Natural killer cell (primary cell): ENCODE results near the gene HOXA7. TPM values are rescaled to one million over a fixed set of nuclear protein-coding genes. Genes with fewer than 3 reads are reported as not detected.

Experiments used
- ATAC-seq, 3 donors: fragments of 150-1000 bp in 2 of 3; fragments of 200-7000 bp in 1 of 3; cut with Tn5 transposase; 1 replicate in 1 of 3; 2 replicates in 2 of 3; pipeline ENCODE4 v1.10.0; 2021; ENCODE audit warnings: mild to moderate bottlenecking in 2 of 3, moderate library complexity in 2 of 3
- DNase-seq, 2 donors: peaks; one replicate each; pipeline versions ENCODE4 v3.0.0 to v3.0.0-alpha.2; 2013 to 2021; ENCODE audit warnings: mixed read lengths in 1 of 2
- H3K27ac ChIP-seq: one replicate; pipeline ENCODE4 v1.5.1; 2013; ENCODE audit warnings: mild to moderate bottlenecking, low read length
- H3K27me3 ChIP-seq: one replicate; pipeline ENCODE4 v1.6.1; 2013; ENCODE audit warnings: low read length; ENCODE audit not compliant: control insufficient read depth, insufficient read depth
- H3K36me3 ChIP-seq: one replicate; pipeline ENCODE4 v1.6.1; 2013; ENCODE audit warnings: low read length; ENCODE audit not compliant: control insufficient read depth, insufficient read depth
- H3K4me1 ChIP-seq: one replicate; pipeline ENCODE4 v1.6.1; 2013; ENCODE audit warnings: low read length; ENCODE audit not compliant: control insufficient read depth, insufficient read depth
- H3K4me3 ChIP-seq: one replicate; pipeline ENCODE4 v1.5.1; 2013; ENCODE audit warnings: low read length
- H3K9me3 ChIP-seq: one replicate; pipeline ENCODE4 v1.6.1; 2013; ENCODE audit warnings: low read length; ENCODE audit not compliant: control insufficient read depth, insufficient read depth
- H3K27ac Mint-ChIP-seq, 2 donors: one replicate each; pipeline ENCODE4 v1.8.0; 2022; ENCODE audit warnings: mild to moderate bottlenecking in 2 of 2, mixed read lengths in 2 of 2, moderate library complexity in 1 of 2
- H3K27me3 Mint-ChIP-seq, 2 donors: one replicate each; pipeline ENCODE4 v1.8.0; 2022; ENCODE audit warnings: low read depth in 2 of 2, mixed read lengths in 2 of 2
- H3K36me3 Mint-ChIP-seq: one replicate; pipeline ENCODE4 v1.8.0; 2022; ENCODE audit warnings: mixed read lengths
- H3K4me1 Mint-ChIP-seq, 2 donors: one replicate each; pipeline ENCODE4 v1.8.0; 2022; ENCODE audit warnings: mixed read lengths in 2 of 2
- H3K4me3 Mint-ChIP-seq: one replicate; pipeline ENCODE4 v1.8.0; 2022; ENCODE audit warnings: mild to moderate bottlenecking, moderate library complexity, mixed read lengths
- H3K9me3 Mint-ChIP-seq, 2 donors: one replicate each; pipeline ENCODE4 v1.8.0; 2022; ENCODE audit warnings: mixed read lengths in 2 of 2
- WGBS: methylation state at CpG from one replicate; pipeline ENCODE4 v1.1.7; 2013; ENCODE audit warnings: missing lambda C conversion rate; ENCODE audit not compliant: insufficient coverage; 5-methylcytosine and 5-hydroxymethylcytosine counted together
- intact Hi-C: fragments of 100-400 bp; cut with micrococcal nuclease; formaldehyde crosslinking; loops from one replicate; pipeline ENCODE4 v1.14.2; 2022
- total RNA-seq, 4 donors: library from RNA; stranded (reverse); fragments of 120-200 nt in 1 of 4; gene quantifications; one replicate each; pipeline versions ENCODE4 v1.2.3 to v1.2.4, GENCODE V29; 2013 to 2022
- TF ChIP-seq, protein P1 (sequence below): fragments of 200-600 bp; IDR thresholded peaks from one replicate; pipeline ENCODE4 v1.8.0; 2022; ENCODE audit warnings: antibody characterized with exemption

The HOXA7 gene
- total RNA-seq, 3 donors from 2014 or later (not counting 1 experiment from before 2014, with no cell fraction given), result not detected

DNA sequence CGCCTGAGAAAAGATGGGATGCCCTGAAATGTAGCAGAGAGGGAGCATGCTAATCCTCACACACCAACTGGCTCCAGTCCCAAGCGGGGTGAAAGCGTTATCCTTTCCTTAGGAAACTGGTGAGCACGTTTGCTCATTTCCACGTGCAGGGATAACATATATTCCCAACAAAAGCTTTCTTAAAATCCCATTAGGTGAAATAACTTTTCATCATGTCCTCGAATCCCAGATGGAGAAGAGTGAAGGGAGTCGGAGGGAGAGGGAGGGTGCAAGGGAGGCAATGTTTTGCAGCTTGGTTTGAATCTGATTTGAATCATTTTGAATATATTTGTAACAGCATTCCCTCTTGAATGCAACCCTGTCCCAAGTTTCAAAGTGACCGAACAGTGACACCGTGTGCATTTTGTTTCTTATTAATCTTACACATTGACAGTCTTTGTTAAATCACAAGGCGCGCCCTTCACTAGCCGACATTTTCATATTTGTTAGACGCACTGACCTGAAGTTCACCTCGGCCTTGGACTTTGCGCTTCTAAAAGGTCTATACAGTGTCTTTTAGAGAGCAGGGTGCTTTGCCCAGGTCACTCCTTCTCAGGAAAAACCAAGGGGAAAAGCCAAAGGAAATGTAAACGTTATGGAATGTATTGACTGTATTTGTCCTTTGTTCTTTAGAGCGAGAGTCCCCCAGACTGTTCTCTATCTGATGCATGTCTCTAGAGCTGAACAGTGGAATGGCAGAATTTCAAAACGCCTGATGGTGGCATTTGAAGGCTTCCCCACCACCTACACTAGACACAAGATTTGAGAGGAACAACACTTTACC, 22.9 kb downstream of the HOXA7 start:
- Mint-ChIP-seq H3K27ac (no peak overlapping the region), H3K4me3 (no peak overlapping the region), H3K4me1 (no peaks in the 10 kb centered on the region), H3K9me3 (no peaks in the 10 kb centered on the region), H3K27me3 (peaks cover 38 to 46% of the 10 kb centered on the region in 2 donors), H3K36me3 (no peaks in the 10 kb centered on the region)
- DNase-seq (no peak), ATAC-seq (no peak)
- Histone ChIP-seq H3K9me3 (no peaks in the 10 kb centered on the region), H3K27me3 (peaks cover 6% of the 10 kb centered on the region), H3K36me3 (no peaks in the 10 kb centered on the region), H3K4me1 (no peaks in the 10 kb centered on the region), H3K4me3 (no peak overlapping the region), H3K27ac (no peak overlapping the region)
- TF ChIP-seq, protein P1, sequence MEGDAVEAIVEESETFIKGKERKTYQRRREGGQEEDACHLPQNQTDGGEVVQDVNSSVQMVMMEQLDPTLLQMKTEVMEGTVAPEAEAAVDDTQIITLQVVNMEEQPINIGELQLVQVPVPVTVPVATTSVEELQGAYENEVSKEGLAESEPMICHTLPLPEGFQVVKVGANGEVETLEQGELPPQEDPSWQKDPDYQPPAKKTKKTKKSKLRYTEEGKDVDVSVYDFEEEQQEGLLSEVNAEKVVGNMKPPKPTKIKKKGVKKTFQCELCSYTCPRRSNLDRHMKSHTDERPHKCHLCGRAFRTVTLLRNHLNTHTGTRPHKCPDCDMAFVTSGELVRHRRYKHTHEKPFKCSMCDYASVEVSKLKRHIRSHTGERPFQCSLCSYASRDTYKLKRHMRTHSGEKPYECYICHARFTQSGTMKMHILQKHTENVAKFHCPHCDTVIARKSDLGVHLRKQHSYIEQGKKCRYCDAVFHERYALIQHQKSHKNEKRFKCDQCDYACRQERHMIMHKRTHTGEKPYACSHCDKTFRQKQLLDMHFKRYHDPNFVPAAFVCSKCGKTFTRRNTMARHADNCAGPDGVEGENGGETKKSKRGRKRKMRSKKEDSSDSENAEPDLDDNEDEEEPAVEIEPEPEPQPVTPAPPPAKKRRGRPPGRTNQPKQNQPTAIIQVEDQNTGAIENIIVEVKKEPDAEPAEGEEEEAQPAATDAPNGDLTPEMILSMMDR, result no peak
- intact Hi-C loops, result no loop called here
- WGBS, result 89% methylated on average over 18 of the region's 18 CpGs

- Mint-ChIP-seq H3K9me3 (no peaks in the 10 kb centered on the region), H3K27ac (no peak overlapping the region), H3K4me3 (no peak overlapping the region), H3K36me3 (no peaks in the 10 kb centered on the region), H3K4me1 (no peaks in the 10 kb centered on the region), H3K27me3 (peaks cover 37 to 39% of the 10 kb centered on the region in 2 donors)
- Histone ChIP-seq H3K4me3 (no peak overlapping the region), H3K27me3 (peaks cover 6% of the 10 kb centered on the region), H3K36me3 (no peaks in the 10 kb centered on the region), H3K27ac (no peak overlapping the region), H3K9me3 (no peaks in the 10 kb centered on the region), H3K4me1 (no peaks in the 10 kb centered on the region)
- ATAC-seq, result no peak
- 85% methylated on average over 6 of the region's 6 CpGs for whole genome bisulfite sequencing
- no peak for DNase-seq
- intact Hi-C loops, result no loop called here
- TF ChIP-seq, protein P1, result no peak
These were observed 23.5 kb downstream of the HOXA7 start for GRCh38 chr7:27132978-27133377.

- Histone ChIP-seq H3K9me3 (no peaks in the 10 kb centered on the region), H3K4me3 (no peak overlapping the region), H3K4me1 (no peaks in the 10 kb centered on the region), H3K27me3 (peaks cover 6% of the 10 kb centered on the region), H3K36me3 (no peaks in the 10 kb centered on the region), H3K27ac (no peak overlapping the region)
- intact Hi-C loops, result no loop called here
- DNase-seq, result no peak
- TF ChIP-seq, protein P1, result no peak
- Mint-ChIP-seq H3K9me3 (no peaks in the 10 kb centered on the region), H3K36me3 (no peaks in the 10 kb centered on the region), H3K4me1 (no peaks in the 10 kb centered on the region), H3K4me3 (peak overlapping the region; percentile 47), H3K27ac (no peak overlapping the region), H3K27me3 (peaks cover 32 to 37% of the 10 kb centered on the region in 2 donors)
- 94% methylated on average over 1 of the region's 2 CpGs for WGBS
- no peak for ATAC-seq
These were observed 24.3 kb downstream of the HOXA7 start for GRCh38 chr7:27132214-27132613.
